HepG2 (cell line): ENCODE measurements around the gene ARVCF. TPM values are rescaled to one million over a fixed set of nuclear protein-coding genes. Genes with fewer than 3 reads are reported as not detected.

Experiments used
- CHCHD3 ChIP-seq: sonication (generic); formaldehyde crosslinking; IDR thresholded peaks from 2 replicates; pipeline ENCODE4 v1.8.0; 2022; ENCODE audit warnings: mild to moderate bottlenecking, missing genetic modification reagents, moderate library complexity
- FOXO1 ChIP-seq: sonication (generic); formaldehyde crosslinking; IDR thresholded peaks from 2 replicates; pipeline ENCODE4 v1.4.0; 2020; ENCODE audit warnings: missing genetic modification reagents
- FOXP4 ChIP-seq: sonication (generic); formaldehyde crosslinking; IDR thresholded peaks from 2 replicates; pipeline ENCODE4 v1.4.0; 2020; ENCODE audit warnings: missing genetic modification reagents
- GFI1 ChIP-seq: sonication (generic); formaldehyde crosslinking; IDR thresholded peaks from 2 replicates; pipeline ENCODE4 v1.5.0; 2020; ENCODE audit warnings: missing genetic modification reagents, mild to moderate bottlenecking, borderline replicate concordance
- HBP1 ChIP-seq: IDR thresholded peaks from 2 replicates; pipeline ENCODE4 v1.6.1; 2016; ENCODE audit warnings: low read depth, control low read depth
- HMGXB3 ChIP-seq: sonication (generic); formaldehyde crosslinking; IDR thresholded peaks from 2 replicates; pipeline ENCODE4 v1.4.0; 2020; ENCODE audit warnings: missing genetic modification reagents, borderline replicate concordance
- HNRNPH1 ChIP-seq: fragments of 200-400 bp; formaldehyde crosslinking; optimal IDR thresholded peaks from 2 replicates; pipeline ENCODE3; 2017; ENCODE audit warnings: mild to moderate bottlenecking, low read depth, low read length
- IKZF4 ChIP-seq: sonication (generic); formaldehyde crosslinking; IDR thresholded peaks from 2 replicates; pipeline ENCODE4 v1.5.1; 2020; ENCODE audit warnings: borderline replicate concordance, mild to moderate bottlenecking, low read depth, missing genetic modification reagents; ENCODE audit errors: not compliant biosample characterization
- MLX ChIP-seq: IDR thresholded peaks from 2 replicates; pipeline ENCODE4 v1.6.1; 2016
- MXI1 ChIP-seq: IDR thresholded peaks from 3 replicates; pipeline ENCODE4 v1.6.1; 2012; ENCODE audit warnings: low read depth, low read length, inconsistent platforms, borderline replicate concordance
- TFAP4 ChIP-seq: sonication (generic); IDR thresholded peaks from 2 replicates; pipeline ENCODE4 v1.6.1; 2016; ENCODE audit warnings: low read depth, borderline replicate concordance
- TP53 ChIP-seq: sonication (generic); formaldehyde crosslinking; conservative IDR thresholded peaks from 2 replicates; pipeline ENCODE4 v1.4.0; 2020; ENCODE audit warnings: missing genetic modification reagents
- ZBTB21 ChIP-seq: sonication (generic); formaldehyde crosslinking; IDR thresholded peaks from 2 replicates; pipeline ENCODE4 v1.4.0; 2020; ENCODE audit warnings: missing genetic modification reagents
- polyA plus RNA-seq, 8 experiments: library from polyadenylated mRNA; depleted of rRNA in 3 of 8; stranded (reverse) in 7 of 8; unstranded in 1 of 8; fragments of >200 nt; fragmentation: Illumina TruSeq in 4 of 8; extraction: Trizol in 4 of 8; gene quantifications; 2 replicates each; pipeline versions ENCODE4 v1.2.1 to v1.2.3, GENCODE V29; 2011 to 2016; ENCODE audit warnings: low read depth in 4 of 8, missing spikeins in 1 of 8, mixed read lengths in 1 of 8; ENCODE audit not compliant: insufficient read depth in 1 of 8
- total RNA-seq, 5 experiments: library from RNA; depleted of rRNA; stranded (reverse); fragments of >200 nt; fragmentation: Illumina TruSeq; extraction: Trizol; gene quantifications; 2 replicates each; pipeline ENCODE4 v1.2.3, GENCODE V29; 2016; ENCODE audit warnings: low read depth in 1 of 5
- TF ChIP-seq, protein P1 (sequence below): sonication (generic); formaldehyde crosslinking; IDR thresholded peaks from 2 replicates; pipeline ENCODE4 v1.4.0; 2020; ENCODE audit warnings: mild to moderate bottlenecking, missing genetic modification reagents
- TF ChIP-seq, protein P2 (sequence below): sonication (generic); formaldehyde crosslinking; IDR thresholded peaks from 2 replicates; pipeline ENCODE4 v1.5.0; 2020; ENCODE audit warnings: mild to moderate bottlenecking, missing genetic modification reagents

Gene ARVCF
- total and polyA plus RNA-seq, 2 of the 13 experiments (the other 11 are each of a cell fraction or from before 2014, with no cell fraction given): 16.4 to 17.7 TPM

- TF ChIP-seq, protein P1, sequence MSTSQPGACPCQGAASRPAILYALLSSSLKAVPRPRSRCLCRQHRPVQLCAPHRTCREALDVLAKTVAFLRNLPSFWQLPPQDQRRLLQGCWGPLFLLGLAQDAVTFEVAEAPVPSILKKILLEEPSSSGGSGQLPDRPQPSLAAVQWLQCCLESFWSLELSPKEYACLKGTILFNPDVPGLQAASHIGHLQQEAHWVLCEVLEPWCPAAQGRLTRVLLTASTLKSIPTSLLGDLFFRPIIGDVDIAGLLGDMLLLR: peak; percentile 80; the same call in 1 of the 2 replicates
- TF ChIP-seq, protein P2, sequence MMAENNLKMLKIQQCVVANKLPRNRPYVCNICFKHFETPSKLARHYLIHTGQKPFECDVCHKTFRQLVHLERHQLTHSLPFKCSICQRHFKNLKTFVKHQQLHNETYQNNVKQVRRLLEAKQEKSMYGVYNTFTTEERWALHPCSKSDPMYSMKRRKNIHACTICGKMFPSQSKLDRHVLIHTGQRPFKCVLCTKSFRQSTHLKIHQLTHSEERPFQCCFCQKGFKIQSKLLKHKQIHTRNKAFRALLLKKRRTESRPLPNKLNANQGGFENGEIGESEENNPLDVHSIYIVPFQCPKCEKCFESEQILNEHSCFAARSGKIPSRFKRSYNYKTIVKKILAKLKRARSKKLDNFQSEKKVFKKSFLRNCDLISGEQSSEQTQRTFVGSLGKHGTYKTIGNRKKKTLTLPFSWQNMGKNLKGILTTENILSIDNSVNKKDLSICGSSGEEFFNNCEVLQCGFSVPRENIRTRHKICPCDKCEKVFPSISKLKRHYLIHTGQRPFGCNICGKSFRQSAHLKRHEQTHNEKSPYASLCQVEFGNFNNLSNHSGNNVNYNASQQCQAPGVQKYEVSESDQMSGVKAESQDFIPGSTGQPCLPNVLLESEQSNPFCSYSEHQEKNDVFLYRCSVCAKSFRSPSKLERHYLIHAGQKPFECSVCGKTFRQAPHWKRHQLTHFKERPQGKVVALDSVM (CRISPR knock-in tag): peak; percentile 63; the same call in 1 of the 2 replicates
- TF ChIP-seq TP53 (no peak), HMGXB3 (CRISPR knock-in tag) (no peak; the same call in 1 of the 2 replicates), HBP1 (CRISPR knock-in tag) (no peak), ZBTB21 (CRISPR knock-in tag) (no peak), FOXP4 (CRISPR knock-in tag) (no peak; the same call in 1 of the 2 replicates), TFAP4 (peak; percentile 37; the same call in 1 of the 2 replicates), HNRNPH1 (peak; percentile 85), CHCHD3 (no peak), FOXO1 (CRISPR knock-in tag) (peak; percentile 82), MXI1 (no peak), MLX (CRISPR knock-in tag) (peak; percentile 55; the same call in 1 of the 2 replicates), GFI1 (CRISPR knock-in tag) (no peak), IKZF4 (CRISPR knock-in tag) (no peak)
Measured at GRCh38 chr22:19959587-19960490, 56.8 kb downstream of the ARVCF start (continued).
